Activated CD4-positive, CD25-positive, alpha-beta regulatory T cell treated with anti-CD3 and anti-CD28 coated beads, Interleukin-2, amount 50 U/mL, for 16 hours (primary cell): ENCODE measurements around the gene KCNMA1.
"Not testable (repeated sequence)": the region's sequence is repeated elsewhere in the genome, so short reads cannot be mapped to it uniquely, and the experiment has no call there.

Experiments
- DNase-seq: peaks from one replicate; pipeline ENCODE4 v3.0.0-alpha.2; 2020; ENCODE audit warnings: low read depth, low spot score

Gene KCNMA1

GRCh38 chr10:77604941-77605351, 32.7 kb downstream of the KCNMA1 start:
- no peak for DNase-seq

- DNase-seq, result no peak
Observed at GRCh38 chr10:77604063-77604462, 33.5 kb downstream of the KCNMA1 start.

- DNase-seq, result no peak
Observed at GRCh38 chr10:77603534-77603927, 34.1 kb downstream of the KCNMA1 start.

GRCh38 chr10:77602913-77603533, 34.6 kb downstream of the KCNMA1 start:
- DNase-seq, result no peak

- DNase-seq, result no peak
Observed at GRCh38 chr10:77602231-77602912, 35.2 kb downstream of the KCNMA1 start.

GRCh38 chr10:77601488-77601887, 36.1 kb downstream of the KCNMA1 start:
- no peak for DNase-seq

- DNase-seq, result no peak
Observed at GRCh38 chr10:77600640-77601039, 37.0 kb downstream of the KCNMA1 start.

- no peak for DNase-seq
Observed at GRCh38 chr10:77599651-77600050, 38.0 kb downstream of the KCNMA1 start.

GRCh38 chr10:77598606-77599005, 39.0 kb downstream of the KCNMA1 start:
- DNase-seq, result no peak

- DNase-seq, result no peak
Observed at GRCh38 chr10:77597560-77597959, 40.0 kb downstream of the KCNMA1 start.

GRCh38 chr10:77594471-77594783, 43.2 kb downstream of the KCNMA1 start:
- DNase-seq, result no peak

GRCh38 chr10:77593771-77594470, 43.7 kb downstream of the KCNMA1 start:
- DNase-seq, result no peak

- no peak for DNase-seq
Observed at GRCh38 chr10:77592946-77593636, 44.5 kb downstream of the KCNMA1 start.

- no peak for DNase-seq
Observed at GRCh38 chr10:77592510-77592909, 45.1 kb downstream of the KCNMA1 start.

- DNase-seq, result no peak
Observed at GRCh38 chr10:77591238-77591880, 46.2 kb downstream of the KCNMA1 start.

- DNase-seq, result no peak
Observed at GRCh38 chr10:77590344-77591237, 47.0 kb downstream of the KCNMA1 start.

GRCh38 chr10:77589703-77590102, 47.9 kb downstream of the KCNMA1 start:
- DNase-seq, result not testable (repeated sequence)

- DNase-seq, result no peak
Observed at GRCh38 chr10:77588886-77589285, 48.7 kb downstream of the KCNMA1 start.

- DNase-seq, result no peak
Observed at GRCh38 chr10:77587416-77587790, 50.2 kb downstream of the KCNMA1 start.

GRCh38 chr10:77586719-77587415, 50.7 kb downstream of the KCNMA1 start:
- no peak for DNase-seq
